Thoracic aorta (tissue), 2 donors: ENCODE measurements around the gene PRPF38B. TPM values are rescaled to one million over a fixed set of nuclear protein-coding genes. Genes with fewer than 3 reads are reported as not detected.

Experiments
- ATAC-seq: fragments of 150-250 bp; one replicate; pipeline ENCODE4 v1.8.0; 2017; ENCODE audit warnings: low read depth; ENCODE audit not compliant: insufficient number of reproducible peaks, low FRiP score
- DNase-seq: peaks from one replicate; pipeline ENCODE4 v3.0.0-alpha.2; 2020; ENCODE audit warnings: low spot score
- H3K27ac ChIP-seq, 2 donors: fragments of 200-600 bp; sonication (generic); 1 replicate in 1 of 2; 2 replicates in 1 of 2; pipeline ENCODE4 v1.5.1; 2016; ENCODE audit warnings: mild to moderate bottlenecking in 2 of 2, moderate library complexity in 2 of 2
- H3K27me3 ChIP-seq: fragments of 200-600 bp; sonication (generic); replicated peaks from 2 replicates; pipeline ENCODE4 v1.6.0; 2016; ENCODE audit warnings: mild to moderate bottlenecking; ENCODE audit not compliant: insufficient read depth
- H3K36me3 ChIP-seq: fragments of 200-600 bp; sonication (generic); one replicate; pipeline ENCODE4 v1.5.1; 2016
- H3K4me1 ChIP-seq, 2 donors: fragments of 200-600 bp; sonication (generic); 1 replicate in 1 of 2; 2 replicates in 1 of 2; pipeline versions ENCODE4 v1.5.1 to v1.6.0; 2016; ENCODE audit warnings: low read depth in 2 of 2, mild to moderate bottlenecking in 1 of 2; ENCODE audit not compliant: control insufficient read depth in 1 of 2
- H3K4me3 ChIP-seq: fragments of 200-600 bp; sonication (generic); 2 replicates; pipeline ENCODE4 v1.5.1; 2016; ENCODE audit warnings: mild to moderate bottlenecking
- H3K9me3 ChIP-seq: fragments of 200-600 bp; sonication (generic); 2 replicates; pipeline ENCODE4 v1.5.1; 2016
- total RNA-seq, 2 donors: library from RNA; depleted of rRNA; stranded (reverse); fragments of >200 nt; gene quantifications; one replicate each; pipeline versions ENCODE4 v1.1.0 to v1.2.3, GENCODE V29; 2016
- TF ChIP-seq, protein P1 (sequence below): fragments of 200-600 bp; sonication (generic); IDR thresholded peaks from one replicate; pipeline ENCODE4 v1.5.1; 2019; ENCODE audit warnings: antibody characterized with exemption

The PRPF38B gene
- total RNA-seq, 2 donors from 2014 or later: 21.7 to 57.3 TPM

DNA sequence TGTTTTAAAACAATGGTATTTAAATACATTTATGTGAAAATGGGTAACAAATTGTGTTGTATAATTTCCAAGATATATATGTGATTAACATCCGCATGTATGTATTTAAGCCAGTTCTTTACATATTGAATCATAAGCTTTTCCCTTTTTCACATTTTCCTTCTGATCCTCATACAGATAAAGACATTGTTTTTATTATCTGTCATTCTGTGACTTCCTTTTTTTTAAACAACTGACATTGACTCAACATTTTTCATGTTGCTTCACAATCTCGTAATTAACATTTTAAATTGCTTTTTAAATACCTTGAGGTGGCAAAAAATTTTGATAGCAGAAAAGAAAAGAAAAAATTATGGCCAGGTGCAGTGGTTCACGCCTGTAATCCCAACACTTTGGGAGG, 55.8 kb downstream of the PRPF38B start:
- peaks cover 10 to 18% of the 10 kb centered on the region in 2 donors for H3K4me1 ChIP-seq
- DNase-seq: no peak
- H3K36me3 ChIP-seq: no peaks in the 10 kb centered on the region
- H3K4me3 ChIP-seq: peak overlapping the region; percentile 85
- TF ChIP-seq, protein P1, sequence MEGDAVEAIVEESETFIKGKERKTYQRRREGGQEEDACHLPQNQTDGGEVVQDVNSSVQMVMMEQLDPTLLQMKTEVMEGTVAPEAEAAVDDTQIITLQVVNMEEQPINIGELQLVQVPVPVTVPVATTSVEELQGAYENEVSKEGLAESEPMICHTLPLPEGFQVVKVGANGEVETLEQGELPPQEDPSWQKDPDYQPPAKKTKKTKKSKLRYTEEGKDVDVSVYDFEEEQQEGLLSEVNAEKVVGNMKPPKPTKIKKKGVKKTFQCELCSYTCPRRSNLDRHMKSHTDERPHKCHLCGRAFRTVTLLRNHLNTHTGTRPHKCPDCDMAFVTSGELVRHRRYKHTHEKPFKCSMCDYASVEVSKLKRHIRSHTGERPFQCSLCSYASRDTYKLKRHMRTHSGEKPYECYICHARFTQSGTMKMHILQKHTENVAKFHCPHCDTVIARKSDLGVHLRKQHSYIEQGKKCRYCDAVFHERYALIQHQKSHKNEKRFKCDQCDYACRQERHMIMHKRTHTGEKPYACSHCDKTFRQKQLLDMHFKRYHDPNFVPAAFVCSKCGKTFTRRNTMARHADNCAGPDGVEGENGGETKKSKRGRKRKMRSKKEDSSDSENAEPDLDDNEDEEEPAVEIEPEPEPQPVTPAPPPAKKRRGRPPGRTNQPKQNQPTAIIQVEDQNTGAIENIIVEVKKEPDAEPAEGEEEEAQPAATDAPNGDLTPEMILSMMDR: no peak
- H3K27ac ChIP-seq: peak overlapping the region in 1 of 2 donors; percentile 97
- ATAC-seq: no peak
- no peaks in the 10 kb centered on the region for H3K27me3 ChIP-seq
- no peaks in the 10 kb centered on the region for H3K9me3 ChIP-seq

DNA sequence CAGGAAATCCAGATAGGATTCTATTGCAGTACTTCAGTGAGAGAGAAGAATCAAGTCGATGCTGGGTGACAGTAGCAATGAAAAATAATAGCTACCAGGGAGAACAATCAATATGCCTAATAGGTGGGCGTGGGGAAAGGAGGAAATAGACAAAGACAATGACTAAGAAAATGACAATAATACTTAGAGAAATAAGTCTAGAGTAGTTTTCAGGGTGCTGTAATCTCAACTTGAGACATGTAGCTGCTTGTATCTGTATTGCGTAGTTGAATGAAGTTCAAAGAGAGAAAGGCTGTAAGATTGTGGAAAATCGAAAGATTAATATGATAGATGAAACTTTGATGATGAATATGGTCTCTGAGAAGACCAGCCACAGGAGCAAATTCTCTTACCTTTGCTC, 57.0 kb downstream of the PRPF38B start:
- no peak for ATAC-seq
- no peaks in the 10 kb centered on the region for H3K9me3 ChIP-seq
- no peak overlapping the region for H3K27ac ChIP-seq
- H3K27me3 ChIP-seq: no peaks in the 10 kb centered on the region
- no peak for DNase-seq
- peaks cover 2% of the 10 kb centered on the region for H3K36me3 ChIP-seq
- TF ChIP-seq, protein P1: no peak
- H3K4me1 ChIP-seq: peaks cover 10 to 18% of the 10 kb centered on the region in 2 donors
- no peak overlapping the region for H3K4me3 ChIP-seq

DNA sequence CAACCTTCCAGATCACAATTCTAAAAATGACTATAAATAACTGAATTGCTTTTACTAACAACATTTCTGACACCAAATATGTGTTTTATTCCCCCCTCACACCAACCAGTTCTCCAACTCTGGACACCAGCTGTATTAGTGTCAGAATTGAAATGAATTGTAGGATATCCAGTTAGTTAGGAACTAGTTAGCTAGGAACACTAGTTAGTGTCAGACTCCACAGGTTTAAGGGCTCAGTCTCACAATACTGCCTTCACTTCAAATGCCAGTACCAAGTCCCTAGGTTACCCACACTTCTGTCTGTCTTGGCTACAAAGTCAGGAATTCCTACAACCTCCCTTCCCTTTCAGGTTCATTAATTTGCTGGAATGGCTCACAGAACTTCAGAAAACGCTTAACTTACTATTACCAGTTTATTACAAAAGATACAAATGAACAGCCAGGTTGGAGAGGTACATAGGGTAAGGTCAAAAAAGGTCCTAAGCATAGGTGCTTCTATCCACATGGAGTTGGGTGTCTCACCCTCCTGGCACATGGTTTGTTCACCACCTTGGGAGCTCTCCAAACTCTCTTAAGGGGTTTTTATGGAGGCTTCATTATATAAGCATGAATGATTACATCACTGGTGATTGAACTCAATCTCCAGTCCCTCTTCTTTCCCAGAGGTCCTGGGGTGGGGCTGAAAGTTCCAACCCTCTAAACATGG, 58.5 kb downstream of the PRPF38B start:
- no peak for ATAC-seq
- TF ChIP-seq, protein P1: no peak
- peaks cover 10 to 18% of the 10 kb centered on the region in 2 donors for H3K4me1 ChIP-seq

More for the DNA sequence above, 58.5 kb downstream of the PRPF38B start:
- Histone ChIP-seq H3K36me3 (peaks cover 11% of the 10 kb centered on the region), H3K27me3 (no peaks in the 10 kb centered on the region), H3K9me3 (no peaks in the 10 kb centered on the region), H3K27ac (no peak overlapping the region), H3K4me3 (no peak overlapping the region)
- no peak for DNase-seq

Other genes with a start within 250 kb of the PRPF38B start
- gene NBPF6, start 242.0 kb upstream of the PRPF38B start, total RNA-seq: not detected
- 10 to 100 TPM; 13.5 to 15.0 TPM for gene EEIG2, start 132.2 kb upstream of the PRPF38B start, total RNA-seq
- gene HENMT1, start 31.2 kb upstream of the PRPF38B start, total RNA-seq: 1 to 10 TPM; 3.4 to 7.9 TPM
- not detected for gene FNDC7, start 20.6 kb downstream of the PRPF38B start, total RNA-seq
- gene STXBP3, start 54.4 kb downstream of the PRPF38B start, total RNA-seq: 100 to 1,000 TPM in 1 of 2 donors, 10 to 100 TPM in 1; 70.8 to 142 TPM
- gene AKNAD1, start 164.8 kb downstream of the PRPF38B start, total RNA-seq: not detected
- gene GPSM2, start 184.7 kb downstream of the PRPF38B start, total RNA-seq: 10 to 100 TPM in 1 of 2 donors, 1 to 10 TPM in 1; 7.9 to 17.9 TPM